IMR-90 (cell line): ENCODE results near the gene OGDHL. TPM values are rescaled to one million over a fixed set of nuclear protein-coding genes. Genes with fewer than 3 reads are reported as not detected.

Source experiments
- ATAC-seq: fragments of 200-7000 bp; cut with Tn5 transposase; 2 replicates; pipeline ENCODE4 v1.9.1; 2020; ENCODE audit warnings: low read depth, mild to moderate bottlenecking, moderate library complexity
- BruUV-seq: library from RNA; stranded (reverse); fragments of 400-500 nt; replicated peaks from 2 replicates; lab custom pipeline; 2021; lab: Mats Ljungman, UMichigan
- CTCF ChIA-PET: fragments of 300-600 bp; formaldehyde crosslinking; extraction: SDS; loops from one replicate; lab custom pipeline; 2021; ENCODE audit warnings: antibody characterized with exemption; lab: Yijun Ruan, JAX
- POLR2A ChIA-PET: fragments of 300-600 bp; sonication (Branson Sonifier 250); formaldehyde crosslinking; loops from one replicate; lab custom pipeline; 2022; ENCODE audit warnings: antibody characterized with exemption; ENCODE audit not compliant: unreplicated experiment; lab: Charles Lee
- DNase-seq: peaks from one replicate; pipeline ENCODE4 v3.0.0; 2013
- H2AFZ ChIP-seq: replicated peaks from 2 replicates; pipeline ENCODE3; 2013; ENCODE audit warnings: low read length, mild to moderate bottlenecking; ENCODE audit not compliant: poor library complexity
- H2AK5ac ChIP-seq: 2 replicates; pipeline ENCODE4 v1.6.1; 2013; ENCODE audit warnings: low read depth, low read length, inconsistent platforms
- H2AK9ac ChIP-seq: replicated peaks from 2 replicates; pipeline ENCODE3; 2013; ENCODE audit warnings: mild to moderate bottlenecking, low read depth, low read length, moderate library complexity; ENCODE audit not compliant: poor library complexity
- H2BK120ac ChIP-seq: 2 replicates; pipeline ENCODE4 v1.6.1; 2013; ENCODE audit warnings: low read depth, low read length, inconsistent platforms
- H2BK15ac ChIP-seq: 3 replicates; pipeline ENCODE4 v1.6.1; 2013; ENCODE audit warnings: low read depth, low read length, inconsistent platforms
- H2BK20ac ChIP-seq: 2 replicates; pipeline ENCODE4 v1.6.1; 2013; ENCODE audit warnings: low read depth, mild to moderate bottlenecking, inconsistent platforms, low read length, moderate library complexity
- H2BK5ac ChIP-seq: 2 replicates; pipeline ENCODE4 v1.6.1; 2013; ENCODE audit warnings: mild to moderate bottlenecking, low read depth, low read length, inconsistent platforms; ENCODE audit not compliant: poor library complexity, severe bottlenecking
- H3K14ac ChIP-seq: replicated peaks from 2 replicates; pipeline ENCODE4 v1.6.1; 2013; ENCODE audit warnings: low read depth, low read length, inconsistent platforms
- H3K18ac ChIP-seq: 2 replicates; pipeline ENCODE4 v1.6.1; 2013; ENCODE audit warnings: low read depth, low read length, control low read depth
- H3K23ac ChIP-seq: 2 replicates; pipeline ENCODE4 v1.6.1; 2013; ENCODE audit warnings: low read depth, low read length, inconsistent platforms
- H3K27ac ChIP-seq: 2 replicates; pipeline ENCODE4 v1.5.1; 2013; ENCODE audit warnings: mild to moderate bottlenecking, control low read depth, low read length; ENCODE audit not compliant: insufficient read depth
- H3K27me3 ChIP-seq: 2 replicates; pipeline ENCODE4 v1.6.1; 2013; ENCODE audit warnings: low read length; ENCODE audit not compliant: control insufficient read depth, insufficient read depth
- H3K36me3 ChIP-seq: 2 replicates; pipeline ENCODE4 v1.6.1; 2013; ENCODE audit warnings: low read length, mixed read lengths; ENCODE audit not compliant: control insufficient read depth, insufficient read depth
- H3K4ac ChIP-seq: 2 replicates; pipeline ENCODE4 v1.6.1; 2013; ENCODE audit warnings: low read depth, low read length, inconsistent platforms
- H3K4me1 ChIP-seq: 2 replicates; pipeline ENCODE4 v1.6.1; 2013; ENCODE audit warnings: low read length, mixed read lengths; ENCODE audit not compliant: control insufficient read depth, insufficient read depth
- H3K4me2 ChIP-seq: 2 replicates; pipeline ENCODE4 v1.6.1; 2013; ENCODE audit warnings: low read depth, mild to moderate bottlenecking, control low read depth, low read length, moderate library complexity
- H3K4me3 ChIP-seq: 2 replicates; pipeline ENCODE4 v1.5.1; 2013; ENCODE audit warnings: low read depth, mild to moderate bottlenecking, control low read depth, low read length, moderate library complexity; ENCODE audit not compliant: insufficient read depth
- H3K56ac ChIP-seq: 2 replicates; pipeline ENCODE4 v1.6.1; 2013; ENCODE audit warnings: low read length, inconsistent platforms; ENCODE audit not compliant: insufficient read depth; ENCODE audit errors: extremely low read depth
- H3K79me1 ChIP-seq, 2 experiments: 2 replicates each; pipeline ENCODE4 v1.6.1; 2013; ENCODE audit warnings: low read length in 2 of 2, inconsistent platforms in 1 of 2, low read depth in 1 of 2
- H3K9ac ChIP-seq: 2 replicates; pipeline ENCODE4 v1.6.1; 2013; ENCODE audit warnings: low read depth, low read length, control low read depth
- H3K9me1 ChIP-seq: 2 replicates; pipeline ENCODE4 v1.6.1; 2013; ENCODE audit warnings: low read length, inconsistent platforms; ENCODE audit not compliant: insufficient read depth
- H3K9me3 ChIP-seq: 2 replicates; pipeline ENCODE4 v1.6.1; 2013; ENCODE audit warnings: low read length; ENCODE audit not compliant: control insufficient read depth, insufficient read depth
- H4K20me1 ChIP-seq: 2 replicates; pipeline ENCODE4 v1.6.1; 2013; ENCODE audit warnings: low read length, inconsistent platforms; ENCODE audit not compliant: insufficient read depth
- H4K5ac ChIP-seq: 2 replicates; pipeline ENCODE4 v1.6.1; 2013; ENCODE audit warnings: mild to moderate bottlenecking, low read depth, low read length, control low read depth
- H4K8ac ChIP-seq, 2 experiments: 2 replicates each; pipeline ENCODE4 v1.6.1; 2013; ENCODE audit warnings: low read depth in 2 of 2, low read length in 2 of 2, control low read depth in 1 of 2, inconsistent platforms in 1 of 2
- H4K91ac ChIP-seq: 2 replicates; pipeline ENCODE4 v1.6.1; 2013; ENCODE audit warnings: low read depth, low read length, inconsistent platforms; ENCODE audit not compliant: insufficient read depth
- BHLHE40 ChIP-seq: fragments of 150-350 bp; IDR thresholded peaks from 2 replicates; pipeline ENCODE4 v1.6.1; 2016; ENCODE audit warnings: mild to moderate bottlenecking, low read depth, low read length
- CEBPB ChIP-seq: IDR thresholded peaks from 2 replicates; pipeline ENCODE4 v1.6.1; 2012; ENCODE audit warnings: low read depth, low read length, improper control_type of control experiment
- ELK1 ChIP-seq: fragments of 150-350 bp; IDR thresholded peaks from 2 replicates; pipeline ENCODE4 v1.6.1; 2016; ENCODE audit warnings: low read depth, mild to moderate bottlenecking, low read length, moderate library complexity, borderline replicate concordance
- FOS ChIP-seq: fragments of 150-350 bp; IDR thresholded peaks from 2 replicates; pipeline ENCODE4 v1.6.1; 2016; ENCODE audit warnings: low read depth, low read length
- MAFK ChIP-seq: IDR thresholded peaks from 2 replicates; pipeline ENCODE4 v1.6.1; 2012; ENCODE audit warnings: low read depth, low read length, improper control_type of control experiment
- MXI1 ChIP-seq: IDR thresholded peaks from 2 replicates; pipeline ENCODE4 v1.6.1; 2012; ENCODE audit warnings: low read depth, mild to moderate bottlenecking, low read length, moderate library complexity, borderline replicate concordance
- RAD21 ChIP-seq: IDR thresholded peaks from 2 replicates; pipeline ENCODE4 v1.6.1; 2012; ENCODE audit warnings: low read length, improper control_type of control experiment
- RCOR1 ChIP-seq: IDR thresholded peaks from 2 replicates; pipeline ENCODE4 v1.6.1; 2012; ENCODE audit warnings: mild to moderate bottlenecking, low read length, improper control_type of control experiment; ENCODE audit not compliant: insufficient replicate concordance
- SMC3 ChIP-seq: fragments of 150-350 bp; IDR thresholded peaks from 2 replicates; pipeline ENCODE4 v1.6.1; 2016; ENCODE audit warnings: low read depth, mild to moderate bottlenecking, antibody characterized with exemption, low read length, moderate library complexity
- USF2 ChIP-seq: fragments of 150-350 bp; IDR thresholded peaks from 2 replicates; pipeline ENCODE4 v1.6.1; 2017; ENCODE audit warnings: mild to moderate bottlenecking, antibody characterized with exemption, low read length, low read depth
- WGBS, 2 experiments: methylation state at CpG; one replicate each; pipeline versions ENCODE4 v1.1.5 to v1.1.7; 2013; ENCODE audit warnings: missing lambda C conversion rate in 2 of 2; ENCODE audit not compliant: insufficient read length in 1 of 2; ENCODE audit errors: extremely low coverage in 2 of 2; 5-methylcytosine and 5-hydroxymethylcytosine counted together
- dilution Hi-C: fragments of 300-500 bp; cut with HindIII; formaldehyde crosslinking; loops from one replicate; pipeline ENCODE4 v1.14.3; 2018; ENCODE audit warnings: low sequenced_read_pairs; ENCODE audit not compliant: unreplicated experiment
- in situ Hi-C: fragments of 300-500 bp; cut with MboI; formaldehyde crosslinking; loops from 3 replicates; pipeline ENCODE4 v1.14.3; 2019; ENCODE audit warnings: low sequenced_read_pairs, inconsistent platforms, mixed read lengths
- intact Hi-C: fragments of 100-400 bp; cut with micrococcal nuclease; formaldehyde crosslinking; loops from 2 replicates; pipeline ENCODE4 v1.10.0; 2022
- polyA plus RNA-seq, 3 experiments: library from polyadenylated mRNA; depleted of rRNA; stranded (reverse); fragments of >200 nt; gene quantifications; 2 replicates each; pipeline ENCODE4 v1.2.3, GENCODE V29; 2012; ENCODE audit warnings: low replicate concordance in 1 of 3
- total RNA-seq: library from RNA; depleted of rRNA; stranded (reverse); fragments of >200 nt; gene quantifications from 2 replicates; pipeline ENCODE4 v1.2.3, GENCODE V29; 2012

The OGDHL gene
- total and polyA plus RNA-seq, 2 of the 4 experiments (the other 2 are of a cell fraction), result 0.18 to 0.27 TPM

- Histone ChIP-seq H4K5ac (no peak overlapping the region), H2BK120ac (no peak overlapping the region), H4K91ac (no peak overlapping the region), H3K4me1 (no peaks in the 10 kb centered on the region), H3K4me3 (no peak overlapping the region), H2AK5ac (no peak overlapping the region), H3K14ac (no peak overlapping the region), H2AFZ (no peak overlapping the region), H3K27ac (no peak overlapping the region), H3K9ac (no peak overlapping the region), H3K4me2 (no peak overlapping the region), H4K20me1 (no peaks in the 10 kb centered on the region), H2AK9ac (no peak overlapping the region), H3K4ac (no peak overlapping the region), H3K23ac (no peak overlapping the region), H3K79me1 (no peaks in the 10 kb centered on the region), H3K56ac (no peak overlapping the region), H3K9me1 (no peaks in the 10 kb centered on the region), H3K36me3 (no peaks in the 10 kb centered on the region), H4K8ac (no peak overlapping the region), H2BK5ac (no peak overlapping the region), H3K18ac (no peak overlapping the region), H2BK15ac (no peak overlapping the region), H3K27me3 (no peaks in the 10 kb centered on the region; the same call in 1 of the 2 replicates), H2BK20ac (no peak overlapping the region), H3K9me3 (no peaks in the 10 kb centered on the region)
- dilution Hi-C loops (no loop called here), intact Hi-C loops (no loop called here), in situ Hi-C loops (no loop called here)
- no CpG with 5 or more reads among the region's 3 CpGs for WGBS, 2 experiments
- ChIA-PET POLR2A (no interaction called here), CTCF (no interaction called here)
- DNase-seq (no peak), ATAC-seq (no peak)
- TF ChIP-seq MAFK, result no peak
- TF ChIP-seq USF2, result no peak
- TF ChIP-seq MXI1, result no peak
- no peak for TF ChIP-seq RCOR1
- no peak for TF ChIP-seq RAD21
- no peak for TF ChIP-seq SMC3
- no peak for TF ChIP-seq CEBPB
- no peak for TF ChIP-seq ELK1
- no peak for TF ChIP-seq BHLHE40
- TF ChIP-seq FOS, result no peak
- BruUV-seq, result no TSS peak
These were observed 16.1 kb upstream of the OGDHL start for GRCh38 chr10:49778197-49778596.
